ENCODE measurements around the gene ZNF384. TPM values are rescaled to one million over a fixed set of nuclear protein-coding genes. Genes with fewer than 3 reads are reported as not detected.

The ZNF384 gene
- total RNA-seq, 1 experiment from 2014 or later = 68.5 TPM

GRCh38 chr12:6643569-6644256 is 45.5 kb downstream of the ZNF384 start:
- Mint-ChIP-seq H3K4me1 (ENCODE audit: low read depth, unreplicated experiment) (no peaks in the 10 kb centered on the region), H3K27ac (ENCODE audit: unreplicated experiment) (no peak overlapping the region), H3K36me3 (ENCODE audit: insufficient read depth, unreplicated experiment) (peaks cover 21% of the 10 kb centered on the region), H3K9me3 (ENCODE audit: low read depth, unreplicated experiment) (peaks cover 6% of the 10 kb centered on the region), H3K27me3 (ENCODE audit: unreplicated experiment) (peaks cover 29% of the 10 kb centered on the region), H3K4me3 (ENCODE audit: low read depth, unreplicated experiment) (no peak overlapping the region)
- intact Hi-C loops (cut with micrococcal nuclease; ENCODE audit: unreplicated experiment) = no loop called here
- DNase-seq = no peak
- no TSS peak for BruUV-seq (replicated peaks)
- no peak for TF ChIP-seq CTCF (IDR thresholded peaks at IDR 0.05; ENCODE audit: unreplicated experiment)
- CTCF ChIA-PET = no interaction called here

- no peak overlapping the region for H3K4me3 Mint-ChIP-seq (ENCODE audit: low read depth, unreplicated experiment)
- TF ChIP-seq CTCF (IDR thresholded peaks at IDR 0.05; ENCODE audit: unreplicated experiment) = no peak
- BruUV-seq (replicated peaks) = no TSS peak
- peaks cover 6% of the 10 kb centered on the region for H3K4me1 Mint-ChIP-seq (ENCODE audit: low read depth, unreplicated experiment)
- no peak for DNase-seq
- H3K9me3 Mint-ChIP-seq (ENCODE audit: low read depth, unreplicated experiment) = peaks cover 6% of the 10 kb centered on the region
- peaks cover 29% of the 10 kb centered on the region for H3K27me3 Mint-ChIP-seq (ENCODE audit: unreplicated experiment)
- H3K27ac Mint-ChIP-seq (ENCODE audit: unreplicated experiment) = no peak overlapping the region
- CTCF ChIA-PET = no interaction called here
- intact Hi-C loops (cut with micrococcal nuclease; ENCODE audit: unreplicated experiment) = no loop called here
- peaks cover under 1% of the 10 kb centered on the region for H3K36me3 Mint-ChIP-seq (ENCODE audit: insufficient read depth, unreplicated experiment)
These were observed 48.0 kb downstream of the ZNF384 start for GRCh38 chr12:6641131-6641530.

GRCh38 chr12:6640497-6640896 is 48.7 kb downstream of the ZNF384 start:
- Mint-ChIP-seq H3K4me3 (ENCODE audit: low read depth, unreplicated experiment) (no peak overlapping the region), H3K27ac (ENCODE audit: unreplicated experiment) (no peak overlapping the region), H3K9me3 (ENCODE audit: low read depth, unreplicated experiment) (peaks cover 6% of the 10 kb centered on the region), H3K4me1 (ENCODE audit: low read depth, unreplicated experiment) (peaks cover 13% of the 10 kb centered on the region), H3K27me3 (ENCODE audit: unreplicated experiment) (peaks cover 29% of the 10 kb centered on the region), H3K36me3 (ENCODE audit: insufficient read depth, unreplicated experiment) (peaks cover 5% of the 10 kb centered on the region)
- CTCF ChIA-PET = no interaction called here
- TF ChIP-seq CTCF (IDR thresholded peaks at IDR 0.05; ENCODE audit: unreplicated experiment) = no peak
- no TSS peak for BruUV-seq (replicated peaks)
- intact Hi-C loops (cut with micrococcal nuclease; ENCODE audit: unreplicated experiment) = no loop called here
- no peak for DNase-seq

- intact Hi-C loops (cut with micrococcal nuclease; ENCODE audit: unreplicated experiment) = no loop called here
- no TSS peak for BruUV-seq (replicated peaks)
- peaks cover 4% of the 10 kb centered on the region for H3K9me3 Mint-ChIP-seq (ENCODE audit: low read depth, unreplicated experiment)
- CTCF ChIA-PET = interaction anchor here (0.5 kb wide), 1 partner anchor 29 kb away, joined by 3 read pairs; no protein-coding TSS in a partner anchor
- no peak for TF ChIP-seq CTCF (IDR thresholded peaks at IDR 0.05; ENCODE audit: unreplicated experiment)
- no peak overlapping the region for H3K27ac Mint-ChIP-seq (ENCODE audit: unreplicated experiment)
- no peak for DNase-seq
- H3K27me3 Mint-ChIP-seq (ENCODE audit: unreplicated experiment) = peaks cover 29% of the 10 kb centered on the region
- peaks cover 17% of the 10 kb centered on the region for H3K4me1 Mint-ChIP-seq (ENCODE audit: low read depth, unreplicated experiment)
- H3K36me3 Mint-ChIP-seq (ENCODE audit: insufficient read depth, unreplicated experiment) = peaks cover 5% of the 10 kb centered on the region
- no peak overlapping the region for H3K4me3 Mint-ChIP-seq (ENCODE audit: low read depth, unreplicated experiment)
These were observed 49.9 kb downstream of the ZNF384 start for GRCh38 chr12:6639151-6639801.

Data from Calu3 (cell line).